HepG2 (cell line): ENCODE results near the gene PALM. TPM values are rescaled to one million over a fixed set of nuclear protein-coding genes. Genes with fewer than 3 reads are reported as not detected.

Experiments
- HDAC2 ChIP-seq: sonication (generic); formaldehyde crosslinking; IDR thresholded peaks from 2 replicates; pipeline ENCODE4 v1.4.0; 2020; ENCODE audit warnings: missing genetic modification reagents
- HOXA9 ChIP-seq: sonication (generic); formaldehyde crosslinking; IDR thresholded peaks from 2 replicates; pipeline ENCODE4 v1.8.1; 2022; ENCODE audit warnings: missing genetic modification reagents, mild to moderate bottlenecking, moderate library complexity, borderline replicate concordance
- IRF2 ChIP-seq: IDR thresholded peaks from 2 replicates; pipeline ENCODE4 v1.6.1; 2018; ENCODE audit warnings: missing genetic modification reagents, missing compliant biosample characterization
- KLF11 ChIP-seq: IDR thresholded peaks from 2 replicates; pipeline ENCODE4 v1.6.1; 2016; ENCODE audit warnings: missing compliant biosample characterization
- NCOA1 ChIP-seq: sonication (generic); formaldehyde crosslinking; IDR thresholded peaks from 2 replicates; pipeline ENCODE4 v1.9.0; 2021; ENCODE audit warnings: missing genetic modification reagents
- NR2F6 ChIP-seq, 2 experiments: IDR thresholded peaks; 2 replicates each; pipeline ENCODE4 v1.6.1; 2016; ENCODE audit warnings: antibody characterized with exemption in 1 of 2, mild to moderate bottlenecking in 1 of 2
- YEATS4 ChIP-seq: sonication (generic); formaldehyde crosslinking; IDR thresholded peaks from 2 replicates; pipeline ENCODE4 v1.4.0; 2020; ENCODE audit warnings: missing genetic modification reagents, borderline replicate concordance
- ZFAT ChIP-seq: sonication (generic); formaldehyde crosslinking; conservative IDR thresholded peaks from 2 replicates; pipeline ENCODE4 v1.8.1; 2023; ENCODE audit warnings: missing genetic modification reagents, inconsistent platforms
- ZNF160 ChIP-seq: sonication (generic); formaldehyde crosslinking; IDR thresholded peaks from 2 replicates; pipeline ENCODE4 v1.8.0; 2022; ENCODE audit warnings: mild to moderate bottlenecking, inconsistent platforms, missing genetic modification reagents
- ZNF343 ChIP-seq: sonication (generic); formaldehyde crosslinking; IDR thresholded peaks from 2 replicates; pipeline ENCODE4 v1.4.0; 2020; ENCODE audit warnings: mild to moderate bottlenecking, missing genetic modification reagents
- ZNF367 ChIP-seq: sonication (generic); formaldehyde crosslinking; IDR thresholded peaks from 2 replicates; pipeline ENCODE4 v1.4.0; 2020; ENCODE audit warnings: missing genetic modification reagents, borderline replicate concordance
- ZNF431 ChIP-seq: sonication (generic); formaldehyde crosslinking; IDR thresholded peaks from 2 replicates; pipeline ENCODE4 v1.9.0; 2022; ENCODE audit warnings: missing genetic modification reagents, low read depth, mild to moderate bottlenecking, borderline replicate concordance
- ZNF792 ChIP-seq: IDR thresholded peaks from 2 replicates; pipeline ENCODE4 v1.6.1; 2016
- polyA plus RNA-seq, 8 experiments: library from polyadenylated mRNA; depleted of rRNA in 3 of 8; stranded (reverse) in 7 of 8; unstranded in 1 of 8; fragments of >200 nt; fragmentation: Illumina TruSeq in 4 of 8; extraction: Trizol in 4 of 8; gene quantifications; 2 replicates each; pipeline versions ENCODE4 v1.2.1 to v1.2.3, GENCODE V29; 2011 to 2016; ENCODE audit warnings: low read depth in 4 of 8, missing spikeins in 1 of 8, mixed read lengths in 1 of 8; ENCODE audit not compliant: insufficient read depth in 1 of 8
- total RNA-seq, 5 experiments: library from RNA; depleted of rRNA; stranded (reverse); fragments of >200 nt; fragmentation: Illumina TruSeq; extraction: Trizol; gene quantifications; 2 replicates each; pipeline ENCODE4 v1.2.3, GENCODE V29; 2016; ENCODE audit warnings: low read depth in 1 of 5
- TF ChIP-seq, protein P1 (sequence below): sonication (generic); formaldehyde crosslinking; conservative IDR thresholded peaks from 2 replicates; pipeline ENCODE4 v1.4.0; 2020; ENCODE audit warnings: missing genetic modification reagents
- TF ChIP-seq, protein P2 (sequence below), 2 experiments: sonication (generic) in 1 of 2; formaldehyde crosslinking in 1 of 2; IDR thresholded peaks; 2 replicates each; pipeline versions ENCODE4 v1.6.1 to v1.9.0; 2014 to 2022; ENCODE audit warnings: antibody characterized with exemption in 1 of 2, borderline replicate concordance in 1 of 2, inconsistent platforms in 1 of 2, low read depth in 1 of 2, missing genetic modification reagents in 1 of 2
- TF ChIP-seq, protein P3 (sequence below): sonication (generic); formaldehyde crosslinking; IDR thresholded peaks from 2 replicates; pipeline ENCODE4 v1.4.0; 2020; ENCODE audit warnings: missing genetic modification reagents, mild to moderate bottlenecking, borderline replicate concordance
- TF ChIP-seq, protein P4 (sequence below): sonication (generic); formaldehyde crosslinking; IDR thresholded peaks from 2 replicates; pipeline ENCODE4 v1.8.0; 2022; ENCODE audit warnings: mild to moderate bottlenecking, missing genetic modification reagents, moderate library complexity

PALM gene
- total and polyA plus RNA-seq, 2 of the 13 experiments (the other 11 are each of a cell fraction or from before 2014, with no cell fraction given): 4.0 to 9.7 TPM

DNA sequence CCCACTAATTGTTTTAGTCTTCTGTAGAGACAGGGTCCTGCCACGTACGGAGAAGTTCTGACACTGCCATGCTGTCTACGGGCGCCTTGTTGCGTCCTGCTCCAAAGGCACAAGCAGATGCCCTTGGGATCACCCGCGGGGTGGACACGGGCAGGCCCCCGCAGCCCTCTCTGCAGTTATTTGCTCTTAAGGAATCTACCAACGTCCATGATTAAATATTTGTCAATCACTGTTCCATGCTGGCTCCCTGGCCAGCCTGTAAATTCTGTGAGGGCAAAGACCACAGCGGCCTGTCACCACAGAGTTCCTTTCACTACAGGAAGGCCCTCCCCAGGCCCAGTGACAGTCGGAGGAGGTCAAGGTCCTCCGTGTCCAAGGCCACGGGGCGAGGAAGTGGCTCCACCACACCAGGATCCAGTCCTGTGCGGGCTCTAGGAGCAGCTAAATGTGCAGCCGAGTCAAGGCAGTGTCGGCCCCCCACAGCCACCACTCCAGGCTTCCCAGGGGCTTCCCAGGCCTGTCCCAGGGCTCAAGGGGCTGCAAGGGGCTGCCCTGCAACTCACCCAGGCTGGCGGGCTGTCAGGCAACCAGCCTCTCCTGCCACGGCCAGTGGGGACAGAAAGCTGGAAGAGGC, 47.8 kb upstream of the PALM start (continued):
- TF ChIP-seq, protein P1, sequence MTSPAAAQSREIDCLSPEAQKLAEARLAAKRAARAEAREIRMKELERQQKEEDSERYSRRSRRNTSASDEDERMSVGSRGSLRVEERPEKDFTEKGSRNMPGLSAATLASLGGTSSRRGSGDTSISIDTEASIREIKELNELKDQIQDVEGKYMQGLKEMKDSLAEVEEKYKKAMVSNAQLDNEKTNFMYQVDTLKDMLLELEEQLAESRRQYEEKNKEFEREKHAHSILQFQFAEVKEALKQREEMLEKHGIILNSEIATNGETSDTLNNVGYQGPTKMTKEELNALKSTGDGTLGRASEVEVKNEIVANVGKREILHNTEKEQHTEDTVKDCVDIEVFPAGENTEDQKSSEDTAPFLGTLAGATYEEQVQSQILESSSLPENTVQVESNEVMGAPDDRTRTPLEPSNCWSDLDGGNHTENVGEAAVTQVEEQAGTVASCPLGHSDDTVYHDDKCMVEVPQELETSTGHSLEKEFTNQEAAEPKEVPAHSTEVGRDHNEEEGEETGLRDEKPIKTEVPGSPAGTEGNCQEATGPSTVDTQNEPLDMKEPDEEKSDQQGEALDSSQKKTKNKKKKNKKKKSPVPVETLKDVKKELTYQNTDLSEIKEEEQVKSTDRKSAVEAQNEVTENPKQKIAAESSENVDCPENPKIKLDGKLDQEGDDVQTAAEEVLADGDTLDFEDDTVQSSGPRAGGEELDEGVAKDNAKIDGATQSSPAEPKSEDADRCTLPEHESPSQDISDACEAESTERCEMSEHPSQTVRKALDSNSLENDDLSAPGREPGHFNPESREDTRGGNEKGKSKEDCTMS: no peak
- TF ChIP-seq ZNF792: peak; percentile 53; the same call in 1 of the 2 replicates
- TF ChIP-seq ZNF367: no peak
- TF ChIP-seq YEATS4 (CRISPR knock-in tag): peak; percentile 85
- TF ChIP-seq KLF11 (CRISPR knock-in tag): no peak
- 0 out of 2 replicates have a peak, but pooled peaks have one; percentile 65 for TF ChIP-seq HOXA9
- TF ChIP-seq, protein P2, sequence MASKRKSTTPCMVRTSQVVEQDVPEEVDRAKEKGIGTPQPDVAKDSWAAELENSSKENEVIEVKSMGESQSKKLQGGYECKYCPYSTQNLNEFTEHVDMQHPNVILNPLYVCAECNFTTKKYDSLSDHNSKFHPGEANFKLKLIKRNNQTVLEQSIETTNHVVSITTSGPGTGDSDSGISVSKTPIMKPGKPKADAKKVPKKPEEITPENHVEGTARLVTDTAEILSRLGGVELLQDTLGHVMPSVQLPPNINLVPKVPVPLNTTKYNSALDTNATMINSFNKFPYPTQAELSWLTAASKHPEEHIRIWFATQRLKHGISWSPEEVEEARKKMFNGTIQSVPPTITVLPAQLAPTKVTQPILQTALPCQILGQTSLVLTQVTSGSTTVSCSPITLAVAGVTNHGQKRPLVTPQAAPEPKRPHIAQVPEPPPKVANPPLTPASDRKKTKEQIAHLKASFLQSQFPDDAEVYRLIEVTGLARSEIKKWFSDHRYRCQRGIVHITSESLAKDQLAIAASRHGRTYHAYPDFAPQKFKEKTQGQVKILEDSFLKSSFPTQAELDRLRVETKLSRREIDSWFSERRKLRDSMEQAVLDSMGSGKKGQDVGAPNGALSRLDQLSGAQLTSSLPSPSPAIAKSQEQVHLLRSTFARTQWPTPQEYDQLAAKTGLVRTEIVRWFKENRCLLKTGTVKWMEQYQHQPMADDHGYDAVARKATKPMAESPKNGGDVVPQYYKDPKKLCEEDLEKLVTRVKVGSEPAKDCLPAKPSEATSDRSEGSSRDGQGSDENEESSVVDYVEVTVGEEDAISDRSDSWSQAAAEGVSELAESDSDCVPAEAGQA (IDR thresholded peaks at IDR 0.05; ENCODE audit: low read depth): peak; percentile 76
- TF ChIP-seq, protein P2 (CRISPR knock-in tag; IDR thresholded peaks at IDR 0.05; ENCODE audit: borderline replicate concordance): no peak
- TF ChIP-seq ZNF343 (CRISPR knock-in tag): 0 out of 2 replicates have a peak, but pooled peaks have one; percentile 27
- peak; percentile 97 for TF ChIP-seq HDAC2 (CRISPR knock-in tag)
- no peak for TF ChIP-seq NCOA1 (CRISPR knock-in tag)
- no peak for TF ChIP-seq ZFAT (CRISPR knock-in tag)
- 0 out of 2 replicates have a peak, but pooled peaks have one; percentile 19 for TF ChIP-seq ZNF160 (CRISPR knock-in tag)
- no peak; the same call in 1 of the 2 replicates for TF ChIP-seq ZNF431 (CRISPR knock-in tag)
- TF ChIP-seq, protein P3, sequence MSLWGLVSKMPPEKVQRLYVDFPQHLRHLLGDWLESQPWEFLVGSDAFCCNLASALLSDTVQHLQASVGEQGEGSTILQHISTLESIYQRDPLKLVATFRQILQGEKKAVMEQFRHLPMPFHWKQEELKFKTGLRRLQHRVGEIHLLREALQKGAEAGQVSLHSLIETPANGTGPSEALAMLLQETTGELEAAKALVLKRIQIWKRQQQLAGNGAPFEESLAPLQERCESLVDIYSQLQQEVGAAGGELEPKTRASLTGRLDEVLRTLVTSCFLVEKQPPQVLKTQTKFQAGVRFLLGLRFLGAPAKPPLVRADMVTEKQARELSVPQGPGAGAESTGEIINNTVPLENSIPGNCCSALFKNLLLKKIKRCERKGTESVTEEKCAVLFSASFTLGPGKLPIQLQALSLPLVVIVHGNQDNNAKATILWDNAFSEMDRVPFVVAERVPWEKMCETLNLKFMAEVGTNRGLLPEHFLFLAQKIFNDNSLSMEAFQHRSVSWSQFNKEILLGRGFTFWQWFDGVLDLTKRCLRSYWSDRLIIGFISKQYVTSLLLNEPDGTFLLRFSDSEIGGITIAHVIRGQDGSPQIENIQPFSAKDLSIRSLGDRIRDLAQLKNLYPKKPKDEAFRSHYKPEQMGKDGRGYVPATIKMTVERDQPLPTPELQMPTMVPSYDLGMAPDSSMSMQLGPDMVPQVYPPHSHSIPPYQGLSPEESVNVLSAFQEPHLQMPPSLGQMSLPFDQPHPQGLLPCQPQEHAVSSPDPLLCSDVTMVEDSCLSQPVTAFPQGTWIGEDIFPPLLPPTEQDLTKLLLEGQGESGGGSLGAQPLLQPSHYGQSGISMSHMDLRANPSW (CRISPR knock-in tag): no peak
- peak; percentile 91 for TF ChIP-seq IRF2 (CRISPR knock-in tag)
- TF ChIP-seq, protein P4, sequence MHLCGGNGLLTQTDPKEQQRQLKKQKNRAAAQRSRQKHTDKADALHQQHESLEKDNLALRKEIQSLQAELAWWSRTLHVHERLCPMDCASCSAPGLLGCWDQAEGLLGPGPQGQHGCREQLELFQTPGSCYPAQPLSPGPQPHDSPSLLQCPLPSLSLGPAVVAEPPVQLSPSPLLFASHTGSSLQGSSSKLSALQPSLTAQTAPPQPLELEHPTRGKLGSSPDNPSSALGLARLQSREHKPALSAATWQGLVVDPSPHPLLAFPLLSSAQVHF (CRISPR knock-in tag): no peak
- peak; percentile 89 for TF ChIP-seq NR2F6 (IDR thresholded peaks at IDR 0.05)
- peak; percentile 96 for TF ChIP-seq NR2F6 (CRISPR knock-in tag; IDR thresholded peaks at IDR 0.05)
